ENCODE measurements around the gene FOXK2. TPM values are rescaled to one million over a fixed set of nuclear protein-coding genes. Genes with fewer than 3 reads are reported as not detected.

The FOXK2 gene
- total RNA-seq, 1 experiment from 2014 or later = 104 TPM

DNA sequence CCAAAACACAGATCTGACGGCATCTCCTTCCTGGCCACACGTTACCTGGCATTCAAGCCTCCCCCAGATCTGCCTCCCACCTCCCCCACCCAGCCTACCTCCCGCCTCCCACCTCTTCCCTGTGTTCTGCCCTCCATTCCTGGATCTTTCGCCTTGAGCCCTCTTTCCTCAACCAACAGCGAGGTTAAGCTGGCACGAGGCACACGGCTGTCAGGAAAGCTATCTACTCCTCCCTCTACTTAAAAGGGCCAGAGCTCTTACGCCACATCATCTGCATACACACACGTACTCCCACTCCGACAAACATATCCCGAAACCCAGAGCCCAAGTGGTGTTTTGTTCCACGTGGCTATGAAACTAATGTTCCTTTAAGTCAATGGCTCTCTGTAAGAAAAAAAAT lies 110.7 kb downstream of the FOXK2 start:
- TF ChIP-seq, protein P1, sequence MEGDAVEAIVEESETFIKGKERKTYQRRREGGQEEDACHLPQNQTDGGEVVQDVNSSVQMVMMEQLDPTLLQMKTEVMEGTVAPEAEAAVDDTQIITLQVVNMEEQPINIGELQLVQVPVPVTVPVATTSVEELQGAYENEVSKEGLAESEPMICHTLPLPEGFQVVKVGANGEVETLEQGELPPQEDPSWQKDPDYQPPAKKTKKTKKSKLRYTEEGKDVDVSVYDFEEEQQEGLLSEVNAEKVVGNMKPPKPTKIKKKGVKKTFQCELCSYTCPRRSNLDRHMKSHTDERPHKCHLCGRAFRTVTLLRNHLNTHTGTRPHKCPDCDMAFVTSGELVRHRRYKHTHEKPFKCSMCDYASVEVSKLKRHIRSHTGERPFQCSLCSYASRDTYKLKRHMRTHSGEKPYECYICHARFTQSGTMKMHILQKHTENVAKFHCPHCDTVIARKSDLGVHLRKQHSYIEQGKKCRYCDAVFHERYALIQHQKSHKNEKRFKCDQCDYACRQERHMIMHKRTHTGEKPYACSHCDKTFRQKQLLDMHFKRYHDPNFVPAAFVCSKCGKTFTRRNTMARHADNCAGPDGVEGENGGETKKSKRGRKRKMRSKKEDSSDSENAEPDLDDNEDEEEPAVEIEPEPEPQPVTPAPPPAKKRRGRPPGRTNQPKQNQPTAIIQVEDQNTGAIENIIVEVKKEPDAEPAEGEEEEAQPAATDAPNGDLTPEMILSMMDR (IDR thresholded peaks at IDR 0.05; ENCODE audit: unreplicated experiment) = no peak
- BruUV-seq (replicated peaks) = no TSS peak
- no peak for DNase-seq (ENCODE audit: unreplicated experiment)
- peaks cover 6% of the 10 kb centered on the region for H3K4me1 Mint-ChIP-seq (ENCODE audit: insufficient read depth, unreplicated experiment)
- peaks cover 88% of the 10 kb centered on the region for H3K36me3 Mint-ChIP-seq (ENCODE audit: insufficient read depth, unreplicated experiment)
- no peak overlapping the region for H3K4me3 Mint-ChIP-seq (ENCODE audit: unreplicated experiment)
- no peaks in the 10 kb centered on the region for H3K9me3 Mint-ChIP-seq (ENCODE audit: unreplicated experiment)
- ChIA-PET POLR2A (interaction anchor here (0.7 kb wide), 1 partner anchor 13 kb away, joined by 3 read pairs; no protein-coding TSS in a partner anchor), CTCF (no interaction called here)
- H3K27ac Mint-ChIP-seq (ENCODE audit: low read depth, unreplicated experiment) = no peak overlapping the region
- intact Hi-C loops (cut with micrococcal nuclease) = no loop called here
- H3K27me3 Mint-ChIP-seq (ENCODE audit: insufficient read depth, unreplicated experiment) = no peaks in the 10 kb centered on the region

DNA sequence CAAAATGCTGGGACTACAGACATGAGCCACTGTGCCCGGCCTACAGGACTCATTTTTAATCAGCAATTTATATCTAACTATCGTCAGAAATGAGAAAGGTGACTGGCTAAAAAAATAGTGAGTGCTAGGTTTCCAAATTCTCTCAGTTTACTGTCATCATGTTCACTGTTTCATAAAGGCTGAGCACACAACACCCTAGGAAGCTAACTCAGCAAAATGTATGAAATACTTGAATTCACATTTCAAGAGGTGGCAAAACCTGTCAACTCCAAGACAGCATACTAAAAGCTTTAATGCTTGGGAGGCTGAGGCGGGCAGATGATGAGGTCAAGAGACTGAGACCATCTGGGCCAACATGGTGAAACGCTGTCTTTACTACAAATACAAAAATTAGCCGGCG lies 112.0 kb downstream of the FOXK2 start:
- intact Hi-C loops (cut with micrococcal nuclease) = no loop called here
- ChIA-PET CTCF (interaction anchor here (0.7 kb wide), 1 partner anchor 10 kb away, joined by 3 read pairs; no protein-coding TSS in a partner anchor), POLR2A (no interaction called here)
- no TSS peak for BruUV-seq (replicated peaks)
- H3K36me3 Mint-ChIP-seq (ENCODE audit: insufficient read depth, unreplicated experiment) = peaks cover 87% of the 10 kb centered on the region
- TF ChIP-seq, protein P1 (IDR thresholded peaks at IDR 0.05; ENCODE audit: unreplicated experiment) = no peak
- peaks cover 8% of the 10 kb centered on the region for H3K4me1 Mint-ChIP-seq (ENCODE audit: insufficient read depth, unreplicated experiment)
- no peaks in the 10 kb centered on the region for H3K9me3 Mint-ChIP-seq (ENCODE audit: unreplicated experiment)
- no peak overlapping the region for H3K4me3 Mint-ChIP-seq (ENCODE audit: unreplicated experiment)
- no peak overlapping the region for H3K27ac Mint-ChIP-seq (ENCODE audit: low read depth, unreplicated experiment)
- no peak for DNase-seq (ENCODE audit: unreplicated experiment)
- H3K27me3 Mint-ChIP-seq (ENCODE audit: insufficient read depth, unreplicated experiment) = no peaks in the 10 kb centered on the region

DNA sequence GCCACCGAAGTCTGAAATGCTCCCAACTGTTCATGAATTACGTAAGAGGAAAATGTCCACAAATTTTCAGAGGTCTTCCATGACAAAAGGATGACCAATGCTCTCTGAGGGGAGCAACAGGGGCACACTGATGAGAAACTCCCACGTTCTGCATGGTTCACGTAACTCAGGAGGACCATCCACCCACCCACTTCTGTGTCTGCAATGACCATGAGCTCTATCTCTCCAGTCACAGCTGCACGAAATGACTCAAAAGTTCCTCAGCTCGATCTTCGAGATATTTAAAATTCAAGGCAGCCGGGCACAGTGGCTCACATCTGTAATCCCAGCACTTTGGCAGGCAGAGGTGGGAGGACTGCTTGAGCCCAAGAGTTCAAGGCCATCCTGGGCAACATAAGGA lies 112.9 kb downstream of the FOXK2 start:
- H3K4me3 Mint-ChIP-seq (ENCODE audit: unreplicated experiment) = no peak overlapping the region
- no peak for DNase-seq (ENCODE audit: unreplicated experiment)
- H3K9me3 Mint-ChIP-seq (ENCODE audit: unreplicated experiment) = no peaks in the 10 kb centered on the region
- no peak overlapping the region for H3K27ac Mint-ChIP-seq (ENCODE audit: low read depth, unreplicated experiment)
- TF ChIP-seq, protein P1 (IDR thresholded peaks at IDR 0.05; ENCODE audit: unreplicated experiment) = no peak
- H3K36me3 Mint-ChIP-seq (ENCODE audit: insufficient read depth, unreplicated experiment) = peaks cover 78% of the 10 kb centered on the region
- peaks cover 10% of the 10 kb centered on the region for H3K4me1 Mint-ChIP-seq (ENCODE audit: insufficient read depth, unreplicated experiment)
- POLR2A ChIA-PET = interaction anchor here (0.7 to 0.8 kb wide), 2 partner anchors 15 to 84 kb away, joined by 3 read pairs; partner anchors contain the start of gene FN3KRP
- intact Hi-C loops (cut with micrococcal nuclease) = no loop called here
- BruUV-seq (replicated peaks) = no TSS peak
- CTCF ChIA-PET = no interaction called here
- H3K27me3 Mint-ChIP-seq (ENCODE audit: insufficient read depth, unreplicated experiment) = no peaks in the 10 kb centered on the region

DNA sequence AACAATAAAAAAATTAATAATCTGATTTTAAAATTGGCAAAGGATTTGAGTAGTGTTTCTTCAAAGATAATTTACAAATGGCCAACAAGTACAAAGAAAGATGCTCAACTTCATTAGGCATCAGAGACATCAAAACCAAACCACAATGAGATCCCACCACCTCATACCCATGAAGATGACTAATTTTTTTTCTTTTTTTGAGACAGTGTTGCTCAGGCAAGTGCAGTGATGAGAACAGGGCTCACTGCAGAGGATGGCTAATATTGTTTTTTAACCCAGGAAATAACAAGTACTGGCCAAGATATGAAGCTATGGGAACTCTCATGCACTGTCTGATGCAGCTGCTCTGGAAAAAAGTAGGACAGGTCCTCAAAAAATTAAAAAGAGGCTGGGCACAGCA lies 113.8 kb downstream of the FOXK2 start:
- BruUV-seq (replicated peaks) = no TSS peak
- TF ChIP-seq, protein P1 (IDR thresholded peaks at IDR 0.05; ENCODE audit: unreplicated experiment) = no peak
- H3K4me3 Mint-ChIP-seq (ENCODE audit: unreplicated experiment) = no peak overlapping the region
- ChIA-PET CTCF (interaction anchor here (0.5 kb wide), 1 partner anchor 95 kb away, joined by 3 read pairs; no protein-coding TSS in a partner anchor), POLR2A (no interaction called here)
- DNase-seq (ENCODE audit: unreplicated experiment) = no peak
- intact Hi-C loops (cut with micrococcal nuclease) = no loop called here
- H3K4me1 Mint-ChIP-seq (ENCODE audit: insufficient read depth, unreplicated experiment) = peaks cover 6% of the 10 kb centered on the region
- no peak overlapping the region for H3K27ac Mint-ChIP-seq (ENCODE audit: low read depth, unreplicated experiment)
- H3K9me3 Mint-ChIP-seq (ENCODE audit: unreplicated experiment) = no peaks in the 10 kb centered on the region
- H3K27me3 Mint-ChIP-seq (ENCODE audit: insufficient read depth, unreplicated experiment) = no peaks in the 10 kb centered on the region
- peaks cover 69% of the 10 kb centered on the region for H3K36me3 Mint-ChIP-seq (ENCODE audit: insufficient read depth, unreplicated experiment)
